GM12872 (cell line): ENCODE data around the gene SPAG5.

Experiments used
- TF ChIP-seq, protein P1 (sequence below): IDR thresholded peaks from 3 replicates; pipeline ENCODE4 v1.5.1; 2011; ENCODE audit warnings: low read depth, mild to moderate bottlenecking, low read length, moderate library complexity; ENCODE audit not compliant: insufficient read depth

SPAG5 gene

DNA sequence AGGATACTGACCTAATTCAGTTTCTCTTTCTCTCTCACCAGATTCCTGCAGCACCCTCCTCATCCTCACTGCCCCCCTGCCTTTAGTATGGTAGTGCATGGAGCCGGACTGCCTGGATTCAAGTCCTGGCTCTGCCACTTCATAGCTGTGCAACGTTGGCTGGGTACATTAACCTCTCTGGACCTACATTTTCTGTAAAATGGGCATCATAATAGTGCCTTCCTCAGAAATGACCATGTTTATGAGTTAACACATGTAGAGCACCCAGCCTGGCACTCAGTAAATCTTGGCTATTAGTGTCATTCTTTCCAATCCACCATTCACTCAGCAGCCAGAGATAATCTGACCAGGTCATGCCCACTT is 53.7 kb downstream of the SPAG5 start:
- TF ChIP-seq, protein P1, sequence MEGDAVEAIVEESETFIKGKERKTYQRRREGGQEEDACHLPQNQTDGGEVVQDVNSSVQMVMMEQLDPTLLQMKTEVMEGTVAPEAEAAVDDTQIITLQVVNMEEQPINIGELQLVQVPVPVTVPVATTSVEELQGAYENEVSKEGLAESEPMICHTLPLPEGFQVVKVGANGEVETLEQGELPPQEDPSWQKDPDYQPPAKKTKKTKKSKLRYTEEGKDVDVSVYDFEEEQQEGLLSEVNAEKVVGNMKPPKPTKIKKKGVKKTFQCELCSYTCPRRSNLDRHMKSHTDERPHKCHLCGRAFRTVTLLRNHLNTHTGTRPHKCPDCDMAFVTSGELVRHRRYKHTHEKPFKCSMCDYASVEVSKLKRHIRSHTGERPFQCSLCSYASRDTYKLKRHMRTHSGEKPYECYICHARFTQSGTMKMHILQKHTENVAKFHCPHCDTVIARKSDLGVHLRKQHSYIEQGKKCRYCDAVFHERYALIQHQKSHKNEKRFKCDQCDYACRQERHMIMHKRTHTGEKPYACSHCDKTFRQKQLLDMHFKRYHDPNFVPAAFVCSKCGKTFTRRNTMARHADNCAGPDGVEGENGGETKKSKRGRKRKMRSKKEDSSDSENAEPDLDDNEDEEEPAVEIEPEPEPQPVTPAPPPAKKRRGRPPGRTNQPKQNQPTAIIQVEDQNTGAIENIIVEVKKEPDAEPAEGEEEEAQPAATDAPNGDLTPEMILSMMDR = no peak

DNA sequence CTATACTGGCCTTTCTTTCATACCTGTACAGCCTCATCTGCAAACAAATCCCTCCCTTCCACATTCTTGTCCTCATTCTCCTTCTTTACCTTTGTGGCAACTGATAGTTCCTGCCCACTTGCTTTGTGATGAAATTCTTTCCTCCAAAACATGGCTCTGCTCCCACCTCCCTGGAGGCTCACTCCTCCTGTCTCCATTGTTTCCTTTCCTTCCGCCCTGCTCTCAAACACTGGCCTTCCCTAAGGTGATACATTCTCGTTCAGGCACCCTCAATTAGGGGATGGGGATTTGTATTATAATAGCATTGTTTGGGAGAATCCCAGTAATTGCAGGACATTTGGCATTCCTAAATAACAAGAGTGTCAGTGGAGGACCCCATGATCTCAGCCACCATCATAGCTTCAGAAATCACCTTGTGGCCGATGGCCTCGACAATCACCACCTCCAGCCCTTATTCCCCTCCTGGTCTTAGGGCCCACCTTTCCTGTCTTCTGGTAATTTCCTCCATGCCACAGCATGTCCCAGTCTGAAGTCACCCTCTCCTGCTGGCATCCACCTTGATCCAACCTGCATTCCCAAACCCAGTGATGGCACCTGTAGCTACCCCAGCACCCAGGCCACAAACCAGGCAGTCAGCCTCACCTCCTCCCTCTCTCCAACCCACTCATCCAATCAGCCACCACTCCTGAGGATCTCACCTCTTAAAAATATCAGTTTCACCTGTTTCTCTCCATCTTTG is 54.3 kb downstream of the SPAG5 start:
- TF ChIP-seq, protein P1 = no peak

DNA sequence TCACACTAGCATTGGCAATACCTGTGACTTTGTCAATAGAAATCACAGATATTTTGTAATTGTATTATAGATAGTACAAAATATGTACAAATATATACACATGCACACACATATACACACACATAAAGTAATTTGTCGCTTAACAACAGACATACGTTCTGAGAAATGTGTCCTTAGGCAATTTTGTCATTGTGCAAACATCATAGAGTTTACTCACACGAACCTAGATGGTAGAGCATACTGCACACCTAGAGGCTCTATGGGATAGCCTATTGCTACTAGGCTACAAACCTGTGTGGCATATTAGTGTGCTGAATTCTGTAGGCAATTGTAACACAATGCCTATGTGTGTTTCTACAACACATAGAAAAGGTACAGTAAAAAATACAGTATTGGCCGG is 57.4 kb downstream of the SPAG5 start:
- TF ChIP-seq, protein P1 = no peak

DNA sequence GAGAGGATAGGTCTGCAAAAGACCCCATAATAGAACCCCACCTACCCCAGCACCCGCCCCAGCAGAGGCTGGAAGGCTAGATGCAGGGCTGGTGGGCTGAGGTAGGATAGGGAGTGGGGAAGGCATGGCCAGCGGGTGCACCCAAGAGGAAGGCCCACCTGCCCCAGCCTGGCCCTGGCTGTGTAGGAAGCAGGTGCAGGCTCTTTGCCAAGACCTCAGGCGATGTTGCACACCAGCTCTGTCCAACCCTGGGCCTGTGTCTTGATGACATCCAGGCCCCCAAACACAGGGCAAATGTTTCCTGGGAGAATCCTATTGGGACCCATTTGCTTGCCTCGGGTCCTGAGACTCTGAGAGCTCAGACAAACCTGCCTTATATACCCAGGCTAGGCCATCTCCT is 58.6 kb downstream of the SPAG5 start:
- TF ChIP-seq, protein P1 = no peak

DNA sequence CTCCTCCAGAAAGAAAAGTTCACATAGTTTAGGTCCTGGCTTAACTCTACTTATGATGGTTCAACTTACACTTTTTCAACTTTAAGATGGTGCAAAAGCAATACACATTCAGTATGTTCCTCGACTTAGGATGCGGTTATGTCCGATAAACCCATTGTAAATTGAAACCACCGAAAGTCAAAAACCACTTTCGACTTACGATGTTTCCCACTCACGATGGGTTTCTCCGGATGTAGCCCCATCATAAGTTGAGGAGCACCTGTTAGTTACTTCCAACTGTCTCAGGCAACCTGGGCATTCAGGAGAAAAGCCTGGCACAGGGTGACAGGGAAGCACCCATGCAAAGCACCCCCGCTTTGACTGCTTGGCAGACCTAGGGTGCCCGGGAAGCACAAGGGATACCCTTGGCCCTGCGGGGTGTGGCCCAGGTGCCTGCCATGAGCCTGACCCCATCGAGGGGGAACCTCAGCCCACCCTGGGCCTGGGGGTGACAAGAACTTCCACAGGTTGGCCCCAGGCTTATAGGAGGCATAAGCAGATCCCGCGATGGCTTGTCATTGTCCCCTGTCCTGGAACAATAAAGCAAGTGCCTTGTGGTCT is 60.4 kb downstream of the SPAG5 start:
- TF ChIP-seq, protein P1 = no peak

DNA sequence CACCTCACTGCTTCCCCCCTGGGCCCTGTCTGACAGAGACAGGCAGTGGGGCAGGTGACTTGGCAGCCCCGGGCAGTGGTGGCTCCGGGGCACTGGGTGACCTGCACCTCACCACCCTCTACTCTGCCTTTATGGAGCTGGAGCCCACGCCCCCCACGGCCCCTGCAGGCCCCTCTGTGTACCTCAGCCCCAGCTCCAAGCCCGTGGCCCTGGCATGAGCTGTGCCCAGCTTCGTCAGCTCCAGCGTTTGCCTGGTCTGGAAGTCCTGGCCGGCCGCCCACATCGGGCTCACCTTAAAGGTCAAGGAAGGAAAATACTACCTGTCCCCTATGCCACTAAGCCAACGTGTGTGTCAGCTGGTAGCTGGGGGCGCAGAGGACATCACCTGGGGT is 61.6 kb downstream of the SPAG5 start:
- TF ChIP-seq, protein P1 = no peak

DNA sequence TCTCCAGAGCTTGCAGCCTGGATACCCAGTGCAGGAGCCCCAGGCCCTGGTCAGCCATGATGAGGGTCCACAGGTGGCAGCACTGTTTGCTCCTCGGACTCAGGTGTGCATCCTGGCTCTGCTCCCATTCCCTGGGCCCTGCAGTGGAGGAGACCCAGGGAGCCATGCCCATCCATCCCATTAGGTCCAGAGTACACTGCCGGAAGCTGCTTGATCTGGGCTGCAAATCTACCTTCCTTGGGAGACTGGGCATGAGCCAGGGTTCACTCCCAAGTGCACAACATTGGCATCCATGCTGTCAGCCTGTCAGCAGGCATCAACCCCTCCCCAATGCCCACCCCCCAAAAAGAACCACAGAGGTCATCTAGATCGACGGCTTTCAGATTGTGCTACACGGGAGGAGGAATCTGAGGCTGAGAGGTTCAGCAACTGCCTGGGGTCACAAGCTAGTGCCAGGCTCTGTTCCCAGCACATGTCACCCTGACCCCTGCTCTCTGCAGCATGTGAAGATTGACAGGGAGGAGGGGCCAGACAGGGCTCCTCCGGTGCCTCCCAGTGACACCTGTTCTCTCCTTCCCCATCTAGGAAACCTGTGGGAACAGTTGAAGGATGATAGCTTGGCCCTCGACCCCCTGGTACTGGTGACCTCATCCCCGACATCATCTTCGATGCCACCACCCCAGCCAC is 62.1 kb downstream of the SPAG5 start:
- TF ChIP-seq, protein P1 = no peak
